GM10847 (cell line): Measurements from ENCODE around the gene NOXA1.
A peak's percentile ranks its signal among the peaks of the same experiment; 100 is the strongest.

Source experiments
- POLR2A ChIP-seq: IDR thresholded peaks from 2 replicates; pipeline ENCODE4 v1.6.1; 2011; ENCODE audit not compliant: insufficient read length; ENCODE audit errors: extremely low read depth

Gene NOXA1

GRCh38 chr9:137422604-137423513 is at the start of gene NOXA1, which contains the start of gene EXD3:
NOXA1 (plus strand) TSS chr9:137423393; CDS start chr9:137423530, 137 bp downstream.
EXD3 (minus strand) TSS chr9:137423162; CDS start chr9:137395357, 27,805 bp downstream.
- peak; percentile 36 for TF ChIP-seq POLR2A

- no peak for TF ChIP-seq POLR2A
Measured at GRCh38 chr9:137373611-137373980, 49.6 kb upstream of the NOXA1 start.

- TF ChIP-seq POLR2A, result no peak
Measured at GRCh38 chr9:137374131-137374845, 48.9 kb upstream of the NOXA1 start.

- no peak for TF ChIP-seq POLR2A
Measured at GRCh38 chr9:137375321-137376058, 47.7 kb upstream of the NOXA1 start.

GRCh38 chr9:137376386-137376785 is 46.8 kb upstream of the NOXA1 start:
- no peak for TF ChIP-seq POLR2A

- no peak for TF ChIP-seq POLR2A
Measured at GRCh38 chr9:137379761-137380161, 43.4 kb upstream of the NOXA1 start.

GRCh38 chr9:137380171-137380570 is 43.0 kb upstream of the NOXA1 start:
- TF ChIP-seq POLR2A, result no peak

GRCh38 chr9:137380606-137381005 is 42.6 kb upstream of the NOXA1 start:
- no peak for TF ChIP-seq POLR2A

GRCh38 chr9:137381501-137382443 is 41.4 kb upstream of the NOXA1 start:
- TF ChIP-seq POLR2A, result no peak

GRCh38 chr9:137382444-137383080 is 40.6 kb upstream of the NOXA1 start:
- no peak for TF ChIP-seq POLR2A

GRCh38 chr9:137383081-137383783 is 40.0 kb upstream of the NOXA1 start:
- no peak for TF ChIP-seq POLR2A

- no peak for TF ChIP-seq POLR2A
Measured at GRCh38 chr9:137383784-137384756, 39.1 kb upstream of the NOXA1 start.
